Keratinocyte (primary cell): ENCODE results near the gene RHBDL2. TPM values are rescaled to one million over a fixed set of nuclear protein-coding genes. Genes with fewer than 3 reads are reported as not detected.

Source experiments
- DNase-seq: peaks from one replicate; pipeline ENCODE4 v3.0.0-alpha.2; 2011; ENCODE audit warnings: low read depth, missing footprints, low spot score
- FAIRE-seq: peaks from 2 replicates; lab custom pipeline; 2011; peaks lifted over from hg19 to GRCh38; lab: Jason Lieb, UNC
- H2AFZ ChIP-seq: 2 replicates; pipeline ENCODE4 v1.6.0; 2012; ENCODE audit warnings: low read length, control low read depth, inconsistent platforms; ENCODE audit not compliant: control insufficient read depth
- H3K27ac ChIP-seq: 2 replicates; pipeline ENCODE4 v1.5.1; 2011; ENCODE audit warnings: low read length; ENCODE audit not compliant: control insufficient read depth, insufficient read depth
- H3K27me3 ChIP-seq: 3 replicates; pipeline ENCODE4 v1.6.0; 2011; ENCODE audit warnings: low read length; ENCODE audit not compliant: control insufficient read depth, insufficient read depth; ENCODE audit errors: extremely low read depth
- H3K36me3 ChIP-seq, 2 experiments: 2 replicates in 1 of 2; 3 replicates in 1 of 2; pipeline ENCODE4 v1.5.1; 2011; ENCODE audit warnings: low read length in 2 of 2, mild to moderate bottlenecking in 1 of 2; ENCODE audit not compliant: control insufficient read depth in 2 of 2, insufficient read depth in 2 of 2; ENCODE audit errors: extremely low read depth in 1 of 2
- H3K4me1 ChIP-seq: 3 replicates; pipeline ENCODE4 v1.5.1; 2011; ENCODE audit warnings: low read length; ENCODE audit not compliant: control insufficient read depth, insufficient read depth; ENCODE audit errors: extremely low read depth
- H3K4me2 ChIP-seq: 3 replicates; pipeline ENCODE4 v1.6.0; 2011; ENCODE audit warnings: low read depth, low read length; ENCODE audit not compliant: control insufficient read depth, insufficient read depth; ENCODE audit errors: extremely low read depth
- H3K4me3 ChIP-seq, 3 experiments: fragments of 200-600 bp in 1 of 3; sonication (generic) in 1 of 3; 2 replicates in 2 of 3; 3 replicates in 1 of 3; pipeline ENCODE4 v1.5.1; 2011 to 2016; ENCODE audit warnings: low read length in 3 of 3, mild to moderate bottlenecking in 3 of 3, control low read depth in 2 of 3, inconsistent platforms in 1 of 3, low read depth in 1 of 3, mixed read lengths in 1 of 3, mixed run types in 1 of 3, moderate library complexity in 1 of 3; ENCODE audit not compliant: control insufficient read depth in 2 of 3, insufficient read depth in 2 of 3; ENCODE audit errors: extremely low read depth in 1 of 3
- H3K79me2 ChIP-seq: 2 replicates; pipeline ENCODE4 v1.6.0; 2012; ENCODE audit warnings: low read length; ENCODE audit not compliant: control insufficient read depth, insufficient read depth
- H3K9ac ChIP-seq: 3 replicates; pipeline ENCODE4 v1.6.0; 2011; ENCODE audit warnings: low read length; ENCODE audit not compliant: control insufficient read depth, insufficient read depth; ENCODE audit errors: extremely low read depth
- H3K9me1 ChIP-seq: 3 replicates; pipeline ENCODE4 v1.6.0; 2011; ENCODE audit warnings: low read length; ENCODE audit not compliant: control insufficient read depth, insufficient read depth; ENCODE audit errors: extremely low read depth
- H3K9me3 ChIP-seq: 2 replicates; pipeline ENCODE4 v1.5.1; 2012; ENCODE audit warnings: low read depth, low read length; ENCODE audit not compliant: control insufficient read depth
- H4K20me1 ChIP-seq: 3 replicates; pipeline ENCODE4 v1.6.0; 2011; ENCODE audit warnings: low read length; ENCODE audit not compliant: control insufficient read depth, insufficient read depth; ENCODE audit errors: extremely low read depth
- CTCF ChIP-seq, 3 experiments: IDR thresholded peaks in 1 of 3; conservative IDR thresholded peaks in 1 of 3; optimal IDR thresholded peaks in 1 of 3; 2 replicates in 2 of 3; 3 replicates in 1 of 3; pipeline versions ENCODE3 to v1.5.1; 2011; ENCODE audit warnings: low read length in 3 of 3, mild to moderate bottlenecking in 3 of 3, moderate library complexity in 2 of 3, control low read depth in 1 of 3, inconsistent platforms in 1 of 3; ENCODE audit not compliant: insufficient read depth in 2 of 3; ENCODE audit errors: extremely low read depth in 1 of 3
- EZH2 ChIP-seq: IDR thresholded peaks from one replicate; pipeline ENCODE4 v1.6.1; 2012; ENCODE audit warnings: inconsistent platforms, mild to moderate bottlenecking, low read length, moderate library complexity
- dilution Hi-C: fragments of 300-500 bp; cut with MboI; formaldehyde crosslinking; loops from one replicate; pipeline ENCODE4 v1.7.0; 2020; ENCODE audit warnings: low sequenced_read_pairs; ENCODE audit not compliant: extremely low pct_ligation_motif_present
- polyA plus RNA-seq, 5 experiments: library from polyadenylated mRNA; depleted of rRNA in 3 of 5; stranded (reverse) in 3 of 5; stranded (forward) in 1 of 5; unstranded in 1 of 5; fragments of >200 nt; gene quantifications; 1 replicate in 1 of 5; 2 replicates in 3 of 5; 3 replicates in 1 of 5; pipeline versions ENCODE4 v1.2.1 to v1.2.3, GENCODE V29; 2011 to 2012; ENCODE audit warnings: missing spikeins in 2 of 5, low read depth in 1 of 5, low replicate concordance in 1 of 5

RHBDL2 gene
- polyA plus RNA-seq, 1 donor (not counting 4 experiments of a cell fraction or from before 2014, with no cell fraction given) = 7.9 TPM

DNA sequence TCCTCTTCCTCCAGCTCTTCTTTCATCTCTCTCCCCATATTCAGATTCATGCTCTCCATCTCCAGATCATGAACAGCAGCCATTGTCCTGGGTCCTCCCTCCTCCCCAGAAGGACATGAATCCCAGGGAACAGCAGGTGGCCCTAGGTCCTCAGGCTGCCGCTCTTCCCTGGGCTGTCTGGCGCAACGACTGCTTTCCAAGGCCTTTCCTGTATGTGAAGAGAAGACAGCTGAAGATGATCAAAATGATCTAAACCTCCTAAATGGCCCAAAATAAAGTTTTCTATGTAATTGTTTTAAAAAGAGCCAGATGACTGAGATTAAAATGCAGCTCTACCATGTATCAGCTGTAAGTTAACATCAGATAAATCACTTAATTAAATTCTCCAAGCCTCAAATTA, 22.5 kb downstream of the RHBDL2 start:
- FAIRE-seq (no peak), DNase-seq (no peak)
- Histone ChIP-seq H3K9me1 (no peaks in the 10 kb centered on the region), H3K79me2 (no peaks in the 10 kb centered on the region), H3K27ac (no peak overlapping the region), H3K4me3 (no peak overlapping the region), H3K36me3 (peaks cover 0 to 3% of the 10 kb centered on the region in 2 experiments), H3K27me3 (no peaks in the 10 kb centered on the region), H3K9ac (no peak overlapping the region), H3K9me3 (no peaks in the 10 kb centered on the region), H4K20me1 (no peaks in the 10 kb centered on the region), H3K4me1 (no peaks in the 10 kb centered on the region), H3K4me2 (no peak overlapping the region), H2AFZ (no peak overlapping the region)
- dilution Hi-C loops = no loop called here
- TF ChIP-seq CTCF (optimal IDR thresholded peaks at IDR 0.05 in 1 of 3, IDR thresholded peaks at IDR 0.05 in 1 of 3, conservative IDR thresholded peaks at IDR 0.05 in 1 of 3; ENCODE audit: extremely low read depth in 1 of 3, insufficient read depth in 2 of 3, low read length in 3 of 3) (peak in 1 of 3 experiments; percentile 14), EZH2 (no peak)

DNA sequence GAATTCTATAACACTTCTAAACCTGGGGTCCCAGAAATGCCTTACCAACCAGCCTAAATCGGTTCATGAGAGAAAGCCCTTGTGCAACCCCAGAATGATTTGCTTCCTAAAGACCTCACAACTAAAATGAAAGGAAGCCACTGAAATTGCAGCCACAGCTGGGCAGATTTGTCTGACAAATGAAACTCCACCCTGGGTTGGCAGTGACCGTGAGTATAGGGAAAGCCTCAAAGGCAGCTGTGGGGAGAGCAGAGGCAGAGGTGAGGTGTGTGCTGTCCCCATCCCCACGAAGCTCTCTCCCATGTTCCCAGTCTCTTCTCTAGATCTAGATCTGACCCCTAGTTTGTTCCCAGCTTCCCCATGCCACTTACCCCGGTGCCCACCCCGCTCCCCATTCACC, 23.1 kb downstream of the RHBDL2 start:
- Histone ChIP-seq H3K9me1 (no peaks in the 10 kb centered on the region), H3K36me3 (peaks cover 0 to 4% of the 10 kb centered on the region in 2 experiments), H2AFZ (no peak overlapping the region), H4K20me1 (no peaks in the 10 kb centered on the region), H3K4me3 (no peak overlapping the region), H3K9me3 (no peaks in the 10 kb centered on the region), H3K27me3 (no peaks in the 10 kb centered on the region), H3K4me2 (no peak overlapping the region), H3K9ac (no peak overlapping the region), H3K27ac (no peak overlapping the region), H3K79me2 (no peaks in the 10 kb centered on the region), H3K4me1 (no peaks in the 10 kb centered on the region)
- FAIRE-seq (no peak), DNase-seq (no peak)
- TF ChIP-seq EZH2 (no peak), CTCF (optimal IDR thresholded peaks at IDR 0.05 in 1 of 3, IDR thresholded peaks at IDR 0.05 in 1 of 3, conservative IDR thresholded peaks at IDR 0.05 in 1 of 3; ENCODE audit: extremely low read depth in 1 of 3, insufficient read depth in 2 of 3, low read length in 3 of 3) (no peak)
- dilution Hi-C loops = no loop called here
